Chondrocyte (in vitro differentiated cells): ENCODE results near the gene SOD2. TPM values are rescaled to one million over a fixed set of nuclear protein-coding genes. Genes with fewer than 3 reads are reported as not detected.
"Not testable (repeated sequence)": the region's sequence is repeated elsewhere in the genome, so short reads cannot be mapped to it uniquely, and the experiment has no call there.

Experiments used
- DNase-seq: peaks from one replicate; pipeline ENCODE4 v3.0.0; 2021; ENCODE audit warnings: mixed read lengths, low spot score
- H3K27ac Mint-ChIP-seq: one replicate; pipeline ENCODE4 v1.8.0; 2021; ENCODE audit warnings: mild to moderate bottlenecking, moderate library complexity, mixed read lengths; ENCODE audit not compliant: unreplicated experiment
- H3K27me3 Mint-ChIP-seq: 2 replicates; pipeline ENCODE4 v1.8.0; 2021; ENCODE audit warnings: low read depth, mixed read lengths
- H3K36me3 Mint-ChIP-seq: 2 replicates; pipeline ENCODE4 v1.8.0; 2021; ENCODE audit warnings: low read depth, mixed read lengths
- H3K4me1 Mint-ChIP-seq: 2 replicates; pipeline ENCODE4 v1.8.0; 2021; ENCODE audit warnings: low read depth, mild to moderate bottlenecking, mixed read lengths
- H3K4me3 Mint-ChIP-seq: one replicate; pipeline ENCODE4 v1.8.0; 2021; ENCODE audit warnings: mild to moderate bottlenecking, moderate library complexity, mixed read lengths; ENCODE audit not compliant: unreplicated experiment
- H3K9me3 Mint-ChIP-seq: 2 replicates; pipeline ENCODE4 v1.8.0; 2021; ENCODE audit warnings: low read depth, mixed read lengths
- total RNA-seq: library from RNA; stranded (reverse); gene quantifications from 3 replicates; pipeline ENCODE4 v1.2.1, GENCODE V29; 2021
- TF ChIP-seq, protein P1 (sequence below): fragments of 200-600 bp; sonication (generic); IDR thresholded peaks from 2 replicates; pipeline ENCODE4 v1.5.0; 2021; ENCODE audit warnings: antibody characterized with exemption, mild to moderate bottlenecking, moderate library complexity

Gene SOD2
- total RNA-seq, 1 donor from 2014 or later = 61.5 TPM

- TF ChIP-seq, protein P1, sequence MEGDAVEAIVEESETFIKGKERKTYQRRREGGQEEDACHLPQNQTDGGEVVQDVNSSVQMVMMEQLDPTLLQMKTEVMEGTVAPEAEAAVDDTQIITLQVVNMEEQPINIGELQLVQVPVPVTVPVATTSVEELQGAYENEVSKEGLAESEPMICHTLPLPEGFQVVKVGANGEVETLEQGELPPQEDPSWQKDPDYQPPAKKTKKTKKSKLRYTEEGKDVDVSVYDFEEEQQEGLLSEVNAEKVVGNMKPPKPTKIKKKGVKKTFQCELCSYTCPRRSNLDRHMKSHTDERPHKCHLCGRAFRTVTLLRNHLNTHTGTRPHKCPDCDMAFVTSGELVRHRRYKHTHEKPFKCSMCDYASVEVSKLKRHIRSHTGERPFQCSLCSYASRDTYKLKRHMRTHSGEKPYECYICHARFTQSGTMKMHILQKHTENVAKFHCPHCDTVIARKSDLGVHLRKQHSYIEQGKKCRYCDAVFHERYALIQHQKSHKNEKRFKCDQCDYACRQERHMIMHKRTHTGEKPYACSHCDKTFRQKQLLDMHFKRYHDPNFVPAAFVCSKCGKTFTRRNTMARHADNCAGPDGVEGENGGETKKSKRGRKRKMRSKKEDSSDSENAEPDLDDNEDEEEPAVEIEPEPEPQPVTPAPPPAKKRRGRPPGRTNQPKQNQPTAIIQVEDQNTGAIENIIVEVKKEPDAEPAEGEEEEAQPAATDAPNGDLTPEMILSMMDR = no peak
- no peak overlapping the region for H3K4me3 Mint-ChIP-seq
- no peaks in the 10 kb centered on the region for H3K27me3 Mint-ChIP-seq
- H3K9me3 Mint-ChIP-seq = no peaks in the 10 kb centered on the region
- peaks cover 5% of the 10 kb centered on the region for H3K4me1 Mint-ChIP-seq
- H3K36me3 Mint-ChIP-seq = no peaks in the 10 kb centered on the region
- H3K27ac Mint-ChIP-seq = no peak overlapping the region
- no peak for DNase-seq
These were observed 22.1 kb upstream of the SOD2 start for GRCh38 chr6:159715166-159715565.

DNA sequence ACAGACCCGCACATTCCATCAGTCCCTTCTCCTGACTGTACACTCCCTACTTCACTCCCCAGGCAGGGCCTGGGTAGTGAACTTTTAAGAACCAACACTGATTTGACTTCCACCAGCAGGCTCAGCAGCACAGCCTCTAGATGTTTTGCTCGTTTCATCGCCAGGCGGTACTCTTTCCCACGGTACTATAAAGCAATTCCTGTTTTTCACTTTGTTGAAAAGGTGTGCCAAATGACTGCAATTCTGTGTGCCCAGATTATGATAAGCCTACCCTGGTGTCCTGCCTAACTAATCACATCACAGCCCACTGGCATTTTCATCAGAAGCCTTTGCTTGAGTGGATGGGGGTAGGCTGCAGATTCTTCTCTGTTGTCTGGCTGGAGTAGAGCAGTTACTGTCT lies 21.4 kb upstream of the SOD2 start:
- no peak overlapping the region for H3K4me3 Mint-ChIP-seq
- no peak overlapping the region for H3K27ac Mint-ChIP-seq
- peaks cover 1% of the 10 kb centered on the region for H3K9me3 Mint-ChIP-seq
- TF ChIP-seq, protein P1 = no peak
- peaks cover under 1% of the 10 kb centered on the region for H3K36me3 Mint-ChIP-seq
- no peak for DNase-seq
- H3K27me3 Mint-ChIP-seq = no peaks in the 10 kb centered on the region
- peaks cover 5% of the 10 kb centered on the region for H3K4me1 Mint-ChIP-seq

GRCh38 chr6:159713984-159714383 lies 20.9 kb upstream of the SOD2 start:
- Mint-ChIP-seq H3K9me3 (peaks cover 3% of the 10 kb centered on the region), H3K4me1 (peaks cover 5% of the 10 kb centered on the region), H3K36me3 (peaks cover 2% of the 10 kb centered on the region), H3K4me3 (no peak overlapping the region), H3K27ac (no peak overlapping the region), H3K27me3 (no peaks in the 10 kb centered on the region)
- TF ChIP-seq, protein P1 = no peak
- no peak for DNase-seq

GRCh38 chr6:159712389-159712788 lies 19.3 kb upstream of the SOD2 start:
- H3K4me1 Mint-ChIP-seq, H3K9me3 Mint-ChIP-seq: not testable (repeated sequence)

DNA sequence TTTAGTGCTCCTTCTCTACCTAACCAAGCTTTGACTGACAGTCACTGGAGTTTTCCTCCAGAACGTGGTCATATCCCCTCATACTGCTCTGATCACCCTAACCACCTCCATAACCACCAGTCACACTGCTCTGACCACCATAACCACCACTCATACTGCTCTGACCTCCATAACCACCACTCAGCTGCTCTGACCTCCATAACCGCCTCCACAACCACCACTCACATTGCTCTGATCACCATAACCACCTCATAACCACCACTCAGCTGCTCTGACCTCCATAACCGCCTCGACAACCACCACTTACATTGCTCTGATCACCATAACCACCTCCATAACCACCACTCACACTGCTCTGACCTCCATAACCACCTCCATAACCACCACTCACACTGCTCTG lies 17.6 kb upstream of the SOD2 start:
- H3K27me3 Mint-ChIP-seq, DNase-seq, H3K4me3 Mint-ChIP-seq, H3K27ac Mint-ChIP-seq, H3K4me1 Mint-ChIP-seq, H3K36me3 Mint-ChIP-seq, H3K9me3 Mint-ChIP-seq: not testable (repeated sequence)

More at GRCh38 chr6:159712389-159712788, 19.3 kb upstream of the SOD2 start:
- not testable (repeated sequence) for H3K27me3 Mint-ChIP-seq, DNase-seq, H3K4me3 Mint-ChIP-seq, H3K27ac Mint-ChIP-seq, H3K36me3 Mint-ChIP-seq

GRCh38 chr6:159701413-159701999 lies 8.5 kb upstream of the SOD2 start:
- Mint-ChIP-seq H3K36me3 (peaks cover 3% of the 10 kb centered on the region), H3K27ac (peak overlapping the region; percentile 93), H3K9me3 (no peaks in the 10 kb centered on the region), H3K4me3 (no peak overlapping the region), H3K4me1 (peaks cover 15% of the 10 kb centered on the region), H3K27me3 (no peaks in the 10 kb centered on the region)
- TF ChIP-seq, protein P1 = no peak
- DNase-seq = no peak
